Lower leg skin (tissue), 4 donors: ENCODE measurements around the gene TRIM63. TPM values are rescaled to one million over a fixed set of nuclear protein-coding genes. Genes with fewer than 3 reads are reported as not detected.

Experiments used
- DNase-seq, 2 donors: peaks; one replicate each; pipeline ENCODE4 v3.0.0-alpha.2; 2019; ENCODE audit warnings: low spot score in 2 of 2
- H3K4me3 ChIP-seq: fragments of 200-600 bp; sonication (generic); 2 replicates; pipeline ENCODE4 v1.5.1; 2017; ENCODE audit warnings: mild to moderate bottlenecking, low read depth; ENCODE audit not compliant: poor library complexity, severe bottlenecking
- CTCF ChIP-seq, 3 donors: fragments of 450-650 bp; IDR thresholded peaks; one replicate each; pipeline ENCODE4 v1.5.1; 2016; ENCODE audit warnings: antibody characterized with exemption in 3 of 3, mild to moderate bottlenecking in 3 of 3, moderate library complexity in 2 of 3
- POLR2A ChIP-seq, 2 donors: fragments of 450-650 bp; IDR thresholded peaks; one replicate each; pipeline ENCODE4 v1.6.1; 2016 to 2017; ENCODE audit warnings: antibody characterized with exemption in 2 of 2, mild to moderate bottlenecking in 1 of 2, moderate library complexity in 1 of 2
- WGBS, 2 donors: methylation state at CpG; one replicate each; pipeline ENCODE4 v1.1.5; 2018; 5-methylcytosine and 5-hydroxymethylcytosine counted together
- intact Hi-C: fragments of 100-400 bp; cut with DNase I; formaldehyde crosslinking; loops from one replicate; pipeline ENCODE4 v1.15.0; 2023; ENCODE audit warnings: low total_unique reads
- total RNA-seq, 4 donors: library from RNA; depleted of rRNA; stranded (reverse); fragments of >200 nt; gene quantifications; one replicate each; pipeline ENCODE4 v1.1.0, GENCODE V29; 2016

Gene TRIM63
- total RNA-seq, 4 donors from 2014 or later, result 0.21 to 2.5 (median 2.1) TPM

GRCh38 chr1:26092422-26092821 is 25.0 kb upstream of the TRIM63 start:
- intact Hi-C loops, result loop anchor here (10.0 kb wide), 1 partner anchor 58 kb away; no protein-coding TSS in a partner anchor
- WGBS, 2 donors, result 59 to 63% methylated on average over 7 of the region's 7 CpGs

GRCh38 chr1:26090893-26091292 is 23.5 kb upstream of the TRIM63 start:
- DNase-seq, result no peak
- 83 to 90% methylated on average over 3 of the region's 3 CpGs for whole genome bisulfite sequencing, 2 donors
- intact Hi-C loops, result loop anchor here (10.0 kb wide), 1 partner anchor 56 kb away; no protein-coding TSS in a partner anchor

More at GRCh38 chr1:26092422-26092821, 25.0 kb upstream of the TRIM63 start:
- no peak for TF ChIP-seq POLR2A (IDR thresholded peaks at IDR 0.05)
- no peak for TF ChIP-seq CTCF (IDR thresholded peaks at IDR 0.05)
- H3K4me3 ChIP-seq, result no peak overlapping the region
- DNase-seq, result no peak

GRCh38 chr1:26089125-26089524 is 21.7 kb upstream of the TRIM63 start:
- TF ChIP-seq POLR2A (IDR thresholded peaks at IDR 0.05) (no peak), CTCF (IDR thresholded peaks at IDR 0.05) (no peak)
- 91 to 94% methylated on average over 3 of the region's 3 CpGs for WGBS, 2 donors

More at GRCh38 chr1:26090893-26091292, 23.5 kb upstream of the TRIM63 start:
- no peak overlapping the region for H3K4me3 ChIP-seq
- TF ChIP-seq POLR2A (IDR thresholded peaks at IDR 0.05), result no peak
- TF ChIP-seq CTCF (IDR thresholded peaks at IDR 0.05), result no peak

GRCh38 chr1:26084844-26085243 is 17.4 kb upstream of the TRIM63 start:
- no peak overlapping the region for H3K4me3 ChIP-seq
- 85 to 89% methylated on average over 2 of the region's 2 CpGs for WGBS, 2 donors
- TF ChIP-seq CTCF (IDR thresholded peaks at IDR 0.05) (no peak), POLR2A (IDR thresholded peaks at IDR 0.05) (no peak)
- DNase-seq, result no peak
- intact Hi-C loops, result no loop called here

More at GRCh38 chr1:26089125-26089524, 21.7 kb upstream of the TRIM63 start:
- no peak overlapping the region for H3K4me3 ChIP-seq
- intact Hi-C loops, result no loop called here
- DNase-seq, result no peak

GRCh38 chr1:26084091-26084561 is 16.7 kb upstream of the TRIM63 start:
- WGBS, 2 donors, result 51 to 60% methylated on average over 2 of the region's 2 CpGs
- TF ChIP-seq CTCF (IDR thresholded peaks at IDR 0.05) (no peak), POLR2A (IDR thresholded peaks at IDR 0.05) (no peak)
- intact Hi-C loops, result no loop called here
- no peak overlapping the region for H3K4me3 ChIP-seq
- DNase-seq, result no peak

- no peak for DNase-seq
- TF ChIP-seq CTCF (IDR thresholded peaks at IDR 0.05), result no peak
- no peak for TF ChIP-seq POLR2A (IDR thresholded peaks at IDR 0.05)
- 30 to 36% methylated on average over 5 of the region's 5 CpGs for WGBS, 2 donors
- intact Hi-C loops, result no loop called here
- H3K4me3 ChIP-seq, result no peak overlapping the region
Measured at GRCh38 chr1:26083208-26083607, 15.8 kb upstream of the TRIM63 start.
